GM19023 (cell line): ENCODE results near the gene PSMD14.

ENCODE experiments used
- ATAC-seq: cut with Tn5 transposase; IDR thresholded peaks from one replicate; pipeline ENCODE4 v1.9.1; 2021; ENCODE audit warnings: mild to moderate bottlenecking, moderate library complexity; ENCODE audit not compliant: unreplicated experiment

Gene PSMD14

DNA sequence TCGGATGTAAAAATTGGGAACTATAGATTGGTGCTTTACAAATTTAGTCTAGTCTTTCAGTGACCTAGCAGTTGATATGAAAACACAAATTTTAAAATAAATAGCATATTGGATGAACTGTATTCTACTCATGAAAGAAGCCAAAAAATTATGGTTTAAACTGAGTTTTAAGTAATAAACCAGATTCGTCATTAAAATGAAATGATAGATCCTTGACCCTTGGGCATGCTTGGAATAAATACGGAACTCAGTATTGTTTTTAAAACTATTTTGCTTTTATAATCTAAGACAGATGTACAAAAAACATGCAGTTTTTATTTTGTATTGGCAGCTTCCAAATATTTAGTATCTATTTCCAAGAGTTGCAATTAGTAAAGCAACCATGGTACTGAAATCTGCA is 73.3 kb downstream of the PSMD14 start:
- ATAC-seq, result no peak

DNA sequence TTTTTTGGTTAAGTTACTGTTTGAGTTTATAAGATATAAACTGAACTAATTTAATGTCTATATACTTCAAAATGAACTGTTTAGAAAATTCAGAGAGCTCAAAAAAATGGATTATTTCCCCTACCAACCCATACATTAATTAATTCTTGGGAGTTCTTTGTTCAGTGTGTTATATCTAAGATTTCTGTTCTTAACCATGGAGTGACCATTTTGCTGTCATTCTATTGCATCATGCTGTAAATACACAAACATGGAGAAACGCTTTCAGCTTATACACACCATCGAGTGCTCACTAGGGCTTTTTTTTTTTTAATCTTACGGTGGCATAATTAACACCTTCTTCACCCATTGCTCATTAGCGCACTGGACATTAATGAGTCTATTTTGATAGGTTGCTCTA is 74.5 kb downstream of the PSMD14 start:
- ATAC-seq, result no peak

DNA sequence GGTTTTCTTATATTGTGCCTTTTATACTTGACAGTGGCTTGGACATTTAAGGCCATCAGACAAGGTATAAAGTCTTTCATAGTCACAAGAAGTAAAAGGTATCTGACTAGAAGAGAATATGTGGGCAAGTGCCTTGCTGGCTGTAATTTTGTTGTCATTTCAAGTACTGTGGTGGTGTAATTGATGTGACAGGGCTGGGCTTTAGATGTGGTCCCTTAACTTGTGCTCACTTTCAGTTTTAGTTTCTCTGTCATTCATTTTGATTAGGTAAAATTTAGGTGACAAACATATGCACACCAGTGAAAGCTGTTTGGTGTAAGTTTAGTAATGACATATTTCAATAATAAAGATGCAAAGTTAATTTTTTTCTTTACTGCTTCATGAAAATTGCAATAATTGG is 76.6 kb downstream of the PSMD14 start:
- peak; percentile 77 for ATAC-seq

DNA sequence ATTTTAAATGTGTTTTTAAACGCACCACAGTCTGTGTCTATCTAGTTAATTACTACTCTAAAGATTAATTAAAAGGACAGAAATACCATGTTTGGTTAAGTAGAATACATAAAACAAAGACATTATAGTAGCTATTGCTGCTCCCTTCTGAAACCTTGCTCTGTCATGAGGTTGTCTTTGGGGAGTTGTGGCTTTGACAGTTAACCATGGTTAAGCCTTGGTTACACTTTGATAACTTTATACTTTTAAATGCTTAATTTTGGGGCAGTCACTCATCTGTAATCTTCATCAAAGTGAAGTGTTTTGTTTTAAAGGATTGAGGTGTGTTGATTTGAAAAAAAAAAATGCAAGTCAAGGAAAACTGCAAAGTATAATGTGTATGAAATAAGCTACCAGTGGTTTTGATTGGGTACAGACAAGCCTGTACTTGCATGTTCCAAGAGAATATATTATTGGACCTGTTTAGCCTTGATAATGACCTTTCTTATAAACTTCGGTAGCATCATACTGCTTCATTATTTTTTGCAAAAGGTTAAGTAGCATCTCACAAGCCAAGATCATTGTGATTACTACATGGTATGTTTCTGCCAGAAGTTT is 78.1 kb downstream of the PSMD14 start:
- peak; percentile 69 for ATAC-seq

DNA sequence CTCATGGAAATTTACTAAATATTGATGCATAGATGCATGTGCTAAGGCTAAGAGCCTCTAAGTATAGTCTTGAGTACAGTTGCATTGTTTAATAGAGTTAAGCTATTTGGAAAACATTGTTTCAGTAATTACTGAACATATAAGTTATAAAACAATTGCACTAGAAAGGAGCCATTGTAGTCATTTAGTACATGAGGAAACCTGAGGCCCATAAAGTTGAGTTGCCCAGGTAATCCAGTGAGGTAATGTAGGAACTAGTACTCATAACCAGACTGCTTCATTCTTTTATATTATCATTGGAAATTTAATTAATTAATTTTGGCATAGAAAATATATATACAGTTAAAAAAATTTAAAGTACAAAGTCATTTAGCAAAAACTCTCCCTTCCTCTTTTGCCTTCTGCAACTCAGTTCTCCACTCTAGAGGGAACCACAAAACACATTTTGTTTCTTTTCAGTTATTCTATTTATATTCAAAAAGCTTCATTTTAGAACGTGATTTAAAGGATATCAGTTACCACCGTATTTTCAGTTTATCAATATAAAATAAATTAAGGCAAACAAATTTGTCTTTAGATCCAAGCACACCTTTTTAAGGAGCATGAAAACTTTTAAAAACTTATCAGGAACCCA is 80.0 kb downstream of the PSMD14 start:
- no peak for ATAC-seq

DNA sequence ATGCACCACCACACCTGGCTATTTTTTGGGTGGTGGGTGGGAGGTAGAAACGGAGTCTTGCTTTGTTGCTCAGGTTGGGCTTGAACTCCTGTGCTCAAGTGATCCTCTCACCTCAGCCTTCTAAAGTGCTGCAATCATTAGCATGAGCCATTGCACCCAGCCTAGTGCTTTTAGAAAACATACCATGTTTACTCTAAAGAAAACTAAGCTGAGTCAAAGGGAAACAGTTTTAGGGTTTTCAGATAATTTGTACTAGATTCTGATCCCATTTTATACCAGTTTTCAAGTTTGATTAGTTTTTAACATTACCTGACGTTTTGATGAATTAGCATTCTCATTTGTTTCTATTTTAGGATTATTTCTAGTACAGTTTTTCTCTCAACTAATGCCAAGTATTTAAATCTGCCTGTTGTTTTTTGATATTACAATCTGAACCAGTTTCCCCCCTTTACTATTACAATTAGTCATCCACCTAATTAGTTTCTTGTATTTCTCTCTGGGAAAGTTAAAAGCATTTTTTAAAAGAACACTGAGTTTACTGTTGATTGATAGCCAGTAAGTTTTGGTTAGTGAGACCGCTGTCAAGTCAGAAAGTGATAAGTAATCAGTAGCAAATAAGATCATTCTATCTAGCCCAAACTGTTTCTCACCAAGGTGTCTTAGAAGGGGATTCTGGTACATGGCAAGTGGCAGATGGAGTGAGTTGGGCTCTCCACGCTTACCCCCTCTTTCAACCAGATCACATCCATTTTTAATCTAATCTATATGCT is 83.7 kb downstream of the PSMD14 start:
- ATAC-seq, result no peak

DNA sequence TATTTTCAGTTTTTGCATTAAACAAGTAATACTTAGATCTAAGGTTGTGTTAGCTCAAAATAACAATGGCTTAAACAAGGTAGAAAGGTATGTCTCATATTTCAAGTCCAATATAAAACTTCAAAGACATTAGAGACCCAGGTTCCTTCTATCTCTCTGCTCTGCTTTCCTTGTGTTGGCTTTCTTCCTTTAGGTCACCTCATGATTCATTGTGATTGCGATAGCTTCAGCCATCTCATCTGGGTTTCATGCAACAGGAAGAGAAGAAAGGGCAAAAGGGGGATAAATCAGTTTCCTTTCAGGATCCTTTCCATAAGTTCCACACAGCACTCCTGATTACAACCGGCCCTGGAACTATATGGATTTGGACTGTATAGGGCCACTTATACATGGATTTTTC is 91.9 kb downstream of the PSMD14 start:
- ATAC-seq, result no peak

DNA sequence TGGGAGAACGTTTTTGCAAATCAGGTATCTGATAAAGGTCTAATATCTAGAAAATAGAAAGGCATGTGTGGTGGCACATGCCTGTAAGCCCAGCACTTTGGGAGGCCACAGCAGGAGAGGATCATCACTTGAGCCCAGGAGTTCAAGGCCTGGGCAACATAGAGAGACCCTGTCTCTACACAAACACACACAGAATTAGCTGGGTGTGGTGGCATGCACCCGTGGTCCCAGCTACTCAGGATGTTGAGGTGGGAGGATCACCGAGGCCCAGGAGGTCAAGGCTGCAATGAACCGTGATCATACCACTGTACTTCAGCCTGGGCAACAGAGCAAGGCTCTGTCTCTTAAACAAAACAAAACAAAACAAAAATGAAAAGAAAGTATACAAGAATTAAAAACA is 94.1 kb downstream of the PSMD14 start:
- ATAC-seq, result no peak

DNA sequence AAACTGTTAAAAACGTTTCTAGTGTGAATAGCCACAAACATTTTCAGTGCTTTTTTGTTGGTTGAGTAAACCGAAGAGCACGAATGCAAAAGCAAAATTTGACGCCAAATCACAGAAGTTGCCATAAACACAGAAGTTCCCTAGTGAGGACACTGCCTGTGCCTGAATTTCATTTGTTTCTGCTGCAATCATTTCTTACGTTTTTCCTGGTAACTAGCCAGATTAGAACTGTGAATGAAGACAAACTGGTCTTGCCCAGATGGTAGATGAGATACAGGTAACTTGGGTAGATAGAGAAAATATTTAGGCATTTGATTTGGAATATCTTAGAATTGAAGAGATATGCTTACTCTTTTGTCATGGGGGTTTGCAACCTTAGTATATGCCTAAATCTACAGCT is 98.1 kb downstream of the PSMD14 start:
- ATAC-seq, result no peak

DNA sequence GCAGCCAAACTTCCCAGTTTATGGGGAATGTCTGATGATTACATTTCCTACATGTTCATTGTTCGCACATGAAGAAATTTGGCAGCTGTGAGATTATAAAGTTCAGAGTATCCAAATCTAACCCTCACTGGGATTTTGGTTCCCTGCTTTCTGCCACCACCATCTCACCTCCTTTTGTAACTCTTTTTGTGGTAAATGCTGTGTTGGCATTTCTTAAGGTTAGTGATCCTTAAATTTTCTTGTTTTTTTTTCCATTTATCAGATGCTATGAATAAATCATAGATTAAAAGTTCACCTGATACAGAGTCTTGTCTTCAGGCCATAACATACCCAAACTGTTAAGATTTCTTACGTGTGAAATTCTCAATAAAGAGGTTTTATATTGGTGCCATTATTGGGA is 99.4 kb downstream of the PSMD14 start:
- ATAC-seq, result no peak

DNA sequence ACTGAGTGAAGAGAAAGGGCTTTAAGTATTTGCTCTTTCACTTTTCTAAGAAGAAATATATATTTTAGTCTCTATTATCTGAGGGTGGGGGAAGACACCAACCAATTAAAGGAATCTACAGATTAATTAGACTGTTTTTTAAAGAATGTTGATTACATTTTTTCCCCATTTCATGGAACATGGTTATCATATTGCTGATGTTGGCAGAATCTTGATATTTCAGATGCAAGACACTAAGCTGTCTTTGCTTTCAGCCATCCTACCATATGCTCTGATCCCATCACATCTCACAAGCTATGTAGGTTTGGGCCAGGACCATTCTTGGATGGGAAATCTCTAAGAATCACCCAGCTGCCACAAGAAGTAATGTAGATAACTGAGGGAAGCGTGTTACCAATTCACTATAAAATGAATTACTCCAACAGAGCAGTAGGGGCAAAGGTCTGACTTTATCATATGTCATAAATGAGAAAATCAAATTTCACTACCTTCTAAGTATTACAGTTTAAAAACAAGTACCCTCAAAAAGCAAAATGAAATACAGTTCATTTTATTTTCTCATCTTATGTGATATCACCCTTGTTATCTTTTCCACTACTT is 101.2 kb downstream of the PSMD14 start:
- ATAC-seq, result no peak

DNA sequence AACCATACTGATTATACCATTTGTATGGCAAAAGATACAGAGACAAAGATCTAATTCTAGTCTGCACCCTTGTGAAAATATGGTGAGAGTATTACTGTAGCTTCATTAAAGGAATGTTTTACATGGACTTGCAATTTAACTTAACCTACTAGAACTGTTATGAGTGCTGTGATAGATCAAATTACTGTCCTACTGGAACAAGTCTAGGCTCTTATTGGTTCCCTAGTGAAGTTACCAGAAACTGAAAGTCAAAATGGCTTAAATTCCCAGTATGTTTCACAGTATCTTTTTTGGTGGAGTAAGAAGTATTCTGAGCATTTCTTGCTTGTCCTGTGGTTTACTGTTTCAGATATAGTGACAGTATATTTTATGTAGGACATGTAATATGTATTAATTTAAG is 104.1 kb downstream of the PSMD14 start:
- no peak for ATAC-seq

DNA sequence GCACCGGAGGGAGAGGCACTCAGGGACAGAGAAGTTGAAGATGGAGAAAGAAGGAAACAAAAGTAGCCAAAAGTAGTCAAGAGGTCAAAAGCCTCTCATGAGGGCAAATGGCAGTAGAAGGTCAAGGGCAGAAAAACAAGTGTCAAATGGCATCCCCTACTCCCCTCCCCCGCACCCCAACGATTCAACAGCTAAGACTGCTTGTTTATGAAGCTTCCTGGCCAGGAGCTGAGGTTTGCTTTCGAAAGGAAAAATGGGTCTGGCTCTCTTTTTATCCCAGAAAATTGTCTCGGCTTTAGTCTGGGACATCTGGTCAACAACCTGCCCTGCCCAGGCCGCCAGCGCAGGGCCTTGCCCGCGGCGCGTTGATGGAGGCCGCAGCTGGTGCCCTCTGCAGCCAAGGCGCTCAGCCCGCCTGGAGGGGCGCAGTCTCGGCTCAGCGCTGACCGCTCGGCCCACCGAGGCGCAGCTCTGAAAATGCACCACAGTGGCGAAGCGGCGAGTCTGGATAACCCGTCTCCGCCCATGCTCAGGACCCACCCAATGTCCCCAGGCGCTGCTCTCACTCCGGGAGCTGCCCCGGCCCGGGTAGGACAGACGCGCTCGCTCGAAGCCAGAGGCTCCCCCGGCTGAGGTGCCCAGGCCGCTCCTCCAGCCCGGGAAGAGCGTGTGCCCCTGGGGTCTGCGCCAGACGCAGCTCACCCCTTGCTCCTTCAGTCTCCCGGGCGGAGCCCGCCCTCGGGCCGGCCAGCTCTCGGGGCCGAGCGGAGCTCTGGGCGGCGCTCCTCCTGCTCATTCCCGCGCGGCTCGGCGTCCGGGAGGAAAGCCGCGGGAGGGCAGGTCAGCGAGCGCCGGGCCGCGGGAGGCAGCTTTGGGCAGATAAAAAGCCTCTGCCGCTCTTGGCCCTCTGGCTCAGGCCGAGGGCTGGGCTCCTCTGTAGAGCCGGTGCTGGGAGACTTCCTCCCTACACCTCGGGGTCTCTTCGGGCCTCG is 106.1 kb downstream of the PSMD14 start:
- peak; percentile 42 for ATAC-seq

DNA sequence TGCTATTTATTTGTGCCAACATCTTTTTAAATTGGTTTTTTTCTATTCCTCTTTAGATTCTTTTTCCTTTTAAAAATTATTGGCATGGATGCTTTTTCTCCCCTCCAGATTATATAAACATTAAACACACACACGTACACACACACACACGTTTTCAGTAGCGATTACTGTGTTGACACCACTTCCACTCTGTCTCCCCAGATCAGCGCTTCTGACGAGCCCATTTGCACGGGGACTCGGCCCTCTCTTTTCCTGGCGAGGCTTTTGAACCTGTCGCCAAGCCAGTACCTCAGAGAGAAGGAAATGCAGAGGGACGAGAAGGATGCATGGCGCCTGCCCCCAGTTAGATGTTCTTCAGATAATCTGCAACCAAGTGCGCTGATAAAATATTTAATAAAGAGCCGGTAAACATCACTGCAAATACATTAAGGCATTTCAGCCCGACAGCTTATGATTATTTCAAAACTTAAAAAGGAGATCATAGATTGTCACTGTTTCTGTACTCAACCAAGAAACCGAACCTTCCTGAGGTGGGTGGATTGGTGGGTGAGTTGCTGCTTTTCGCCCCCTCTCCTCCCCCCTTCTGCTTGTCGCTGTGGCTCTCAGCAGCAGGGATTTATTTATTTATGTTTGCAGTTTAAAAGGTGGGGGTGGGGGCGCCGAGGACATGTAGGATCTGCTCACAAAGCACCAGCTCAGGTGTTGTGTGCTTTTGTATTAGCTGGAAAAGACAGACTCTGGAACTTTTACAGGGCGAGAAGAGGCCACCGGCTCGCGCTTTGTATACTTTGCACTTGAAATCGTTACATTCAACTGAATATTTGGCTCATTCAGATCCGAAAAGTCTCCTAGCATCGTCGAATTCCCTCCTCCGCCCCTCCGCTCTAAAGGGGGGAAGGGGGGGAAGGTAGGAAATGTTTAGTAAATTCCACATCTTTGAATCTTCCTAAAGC is 107.1 kb downstream of the PSMD14 start:
- ATAC-seq, result peak; percentile 28

DNA sequence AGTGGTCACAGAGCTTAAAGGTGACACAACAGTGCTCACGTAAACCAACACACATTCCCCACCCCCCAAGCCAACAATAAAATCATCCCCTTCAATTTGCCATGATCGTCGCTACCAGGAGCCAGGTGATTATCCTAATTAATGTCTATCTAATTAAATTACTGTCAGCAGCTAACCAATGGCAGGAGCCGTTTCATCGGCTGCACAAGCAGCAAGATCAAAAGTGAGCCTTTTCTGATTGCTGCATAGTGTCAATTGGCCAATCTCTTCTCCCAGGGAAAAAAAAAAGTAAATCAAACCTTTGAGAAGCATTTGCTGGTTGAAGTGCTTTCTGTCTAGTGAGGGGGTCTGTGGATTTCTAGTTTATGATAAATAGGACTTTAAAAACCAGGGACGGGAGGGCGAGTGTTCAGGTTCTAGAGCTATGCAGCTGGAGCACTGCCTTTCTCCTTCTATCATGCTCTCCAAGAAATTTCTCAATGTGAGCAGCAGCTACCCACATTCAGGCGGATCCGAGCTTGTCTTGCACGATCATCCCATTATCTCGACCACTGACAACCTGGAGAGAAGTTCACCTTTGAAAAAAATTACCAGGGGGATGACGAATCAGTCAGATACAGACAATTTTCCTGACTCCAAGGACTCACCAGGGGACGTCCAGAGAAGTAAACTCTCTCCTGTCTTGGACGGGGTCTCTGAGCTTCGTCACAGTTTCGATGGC is 107.9 kb downstream of the PSMD14 start, which contains the start of gene TBR1:
Gene TBR1 (plus strand): TSS at position 311 of the 721 bp plus-strand sequence. CDS start 114 bp downstream, at position 425.
- no peak for ATAC-seq

DNA sequence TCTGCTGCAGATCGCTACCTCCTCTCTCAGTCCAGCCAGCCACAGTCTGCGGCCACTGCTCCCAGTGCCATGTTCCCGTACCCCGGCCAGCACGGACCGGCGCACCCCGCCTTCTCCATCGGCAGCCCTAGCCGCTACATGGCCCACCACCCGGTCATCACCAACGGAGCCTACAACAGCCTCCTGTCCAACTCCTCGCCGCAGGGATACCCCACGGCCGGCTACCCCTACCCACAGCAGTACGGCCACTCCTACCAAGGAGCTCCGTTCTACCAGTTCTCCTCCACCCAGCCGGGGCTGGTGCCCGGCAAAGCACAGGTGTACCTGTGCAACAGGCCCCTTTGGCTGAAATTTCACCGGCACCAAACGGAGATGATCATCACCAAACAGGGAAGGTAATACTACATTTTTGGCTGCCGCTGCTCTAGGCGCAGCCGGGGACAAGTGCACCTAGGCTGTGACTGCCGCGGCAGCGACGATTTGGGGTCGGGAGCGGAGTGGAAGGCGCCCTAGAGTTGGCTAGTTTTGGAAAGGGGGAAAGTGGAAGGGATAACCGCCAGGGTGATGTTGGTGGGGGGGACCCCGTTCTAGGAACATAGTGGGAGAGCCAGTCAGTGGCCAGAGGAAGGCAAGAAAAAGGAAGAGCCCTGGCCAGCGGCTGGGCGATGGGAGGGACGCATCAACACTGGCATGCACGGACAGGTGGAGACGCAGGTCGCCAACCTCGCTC is 108.6 kb downstream of the PSMD14 start:
- no peak for ATAC-seq

DNA sequence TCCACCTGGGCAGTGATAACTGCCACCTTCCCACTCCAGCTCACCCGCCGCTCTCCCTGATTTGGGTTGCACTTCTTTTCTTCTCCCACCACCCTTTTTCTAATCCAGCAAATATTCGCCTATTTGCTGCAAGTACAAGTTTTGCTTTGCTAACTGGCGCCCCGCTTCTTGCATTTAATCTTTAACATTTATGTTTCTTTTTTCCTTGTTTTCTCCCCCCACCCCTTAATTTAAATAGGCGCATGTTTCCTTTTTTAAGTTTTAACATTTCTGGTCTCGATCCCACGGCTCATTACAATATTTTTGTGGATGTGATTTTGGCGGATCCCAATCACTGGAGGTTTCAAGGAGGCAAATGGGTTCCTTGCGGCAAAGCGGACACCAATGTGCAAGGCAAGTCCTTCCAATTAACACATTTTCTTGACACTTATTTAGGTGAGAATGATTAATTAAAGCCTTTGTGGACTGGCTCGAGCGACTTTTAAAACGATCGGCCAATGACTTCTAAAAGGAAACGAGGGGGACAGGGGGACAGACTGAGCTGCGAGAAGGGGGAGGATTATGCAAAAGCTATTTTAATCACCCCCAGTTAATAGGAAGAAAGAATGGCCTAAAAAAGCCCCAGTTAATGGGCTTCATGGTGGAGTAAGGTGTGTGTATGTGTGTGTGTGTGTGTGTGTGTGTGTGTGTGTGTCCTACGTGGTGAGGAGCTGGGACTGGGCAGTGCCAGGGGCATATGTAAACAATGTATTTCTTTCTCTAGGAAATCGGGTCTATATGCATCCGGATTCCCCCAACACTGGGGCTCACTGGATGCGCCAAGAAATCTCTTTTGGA is 109.4 kb downstream of the PSMD14 start:
- ATAC-seq, result no peak
